ENCODE measurements around the gene KRT71. TPM values are rescaled to one million over a fixed set of nuclear protein-coding genes. Genes with fewer than 3 reads are reported as not detected.

KRT71 gene
- not detected for polyA plus RNA-seq (2013)

- Histone ChIP-seq H3K4me1 (ENCODE audit: control extremely low read depth in 1 of 4, control insufficient read depth in 4 of 4, insufficient read depth in 4 of 4, low read length in 3 of 4) (no peaks in the 10 kb centered on the region), H3K27ac (ENCODE audit: insufficient read depth in 1 of 2, low read depth in 1 of 2, low read length in 2 of 2, poor library complexity in 1 of 2, severe bottlenecking in 2 of 2) (no peak within 1 kb of the TSS), H3K9me3 (ENCODE audit: control extremely low read depth in 1 of 5, control insufficient read depth in 4 of 5, insufficient read depth in 2 of 5, low read depth in 1 of 5, low read length in 4 of 5) (no peaks in the 10 kb centered on the region), H3K4me3 (ENCODE audit: control insufficient read depth in 1 of 7, extremely low read depth in 1 of 7, insufficient read depth in 4 of 7, low read depth in 2 of 7, low read length in 6 of 7) (no peak within 1 kb of the TSS), H3K27me3 (replicated peaks in 2 of 5; ENCODE audit: control insufficient read depth in 4 of 5, insufficient read depth in 5 of 5, low read length in 4 of 5) (peaks cover 0 to 12% (median 0%) of the 10 kb centered on the region in 5 experiments), H3K36me3 (ENCODE audit: control insufficient read depth in 4 of 4, insufficient read depth in 4 of 4, low read length in 3 of 4) (no peaks in the 10 kb centered on the region)
- no peak for DNase-seq
- CTCF ChIA-PET, result no interaction called here
- WGBS (ENCODE audit: insufficient coverage), result 99% methylated on average over 13 of the region's 14 CpGs
- POLR2A ChIA-PET, result no interaction called here
These were observed at the start of gene KRT71 for GRCh38 chr12:52552681-52553195. Gene KRT71 (minus strand): TSS chr12:52553145. CDS start chr12:52553077, 68 bp downstream.

GRCh38 chr12:52602552-52602951 lies 49.6 kb upstream of the KRT71 start:
- ChIA-PET CTCF (no interaction called here), POLR2A (no interaction called here)
- Histone ChIP-seq H3K36me3 (ENCODE audit: control insufficient read depth in 4 of 4, insufficient read depth in 4 of 4, low read length in 3 of 4) (no peaks in the 10 kb centered on the region), H3K27ac (ENCODE audit: insufficient read depth in 1 of 2, low read depth in 1 of 2, low read length in 2 of 2, poor library complexity in 1 of 2, severe bottlenecking in 2 of 2) (no peak overlapping the region), H3K27me3 (replicated peaks in 2 of 5; ENCODE audit: control insufficient read depth in 4 of 5, insufficient read depth in 5 of 5, low read length in 4 of 5) (peaks cover 2 to 45% (median 24%) of the 10 kb centered on the region in 5 experiments), H3K4me1 (ENCODE audit: control extremely low read depth in 1 of 4, control insufficient read depth in 4 of 4, insufficient read depth in 4 of 4, low read length in 3 of 4) (peaks cover 0 to 6% (median 4%) of the 10 kb centered on the region in 4 experiments), H3K4me3 (ENCODE audit: control insufficient read depth in 1 of 7, extremely low read depth in 1 of 7, insufficient read depth in 4 of 7, low read depth in 2 of 7, low read length in 6 of 7) (no peak overlapping the region), H3K9me3 (ENCODE audit: control extremely low read depth in 1 of 5, control insufficient read depth in 4 of 5, insufficient read depth in 2 of 5, low read depth in 1 of 5, low read length in 4 of 5) (no peaks in the 10 kb centered on the region)
- 97% methylated on average over 5 of the region's 5 CpGs for WGBS (ENCODE audit: insufficient coverage)
- DNase-seq, result no peak

GRCh38 chr12:52601671-52602070 lies 48.7 kb upstream of the KRT71 start:
- ChIA-PET CTCF (no interaction called here), POLR2A (no interaction called here)
- Histone ChIP-seq H3K27me3 (replicated peaks in 2 of 5; ENCODE audit: control insufficient read depth in 4 of 5, insufficient read depth in 5 of 5, low read length in 4 of 5) (peaks cover 2 to 45% (median 26%) of the 10 kb centered on the region in 5 experiments), H3K27ac (ENCODE audit: insufficient read depth in 1 of 2, low read depth in 1 of 2, low read length in 2 of 2, poor library complexity in 1 of 2, severe bottlenecking in 2 of 2) (no peak overlapping the region), H3K4me3 (ENCODE audit: control insufficient read depth in 1 of 7, extremely low read depth in 1 of 7, insufficient read depth in 4 of 7, low read depth in 2 of 7, low read length in 6 of 7) (no peak overlapping the region), H3K4me1 (ENCODE audit: control extremely low read depth in 1 of 4, control insufficient read depth in 4 of 4, insufficient read depth in 4 of 4, low read length in 3 of 4) (peaks cover 0 to 6% (median 4%) of the 10 kb centered on the region in 4 experiments), H3K9me3 (ENCODE audit: control extremely low read depth in 1 of 5, control insufficient read depth in 4 of 5, insufficient read depth in 2 of 5, low read depth in 1 of 5, low read length in 4 of 5) (no peaks in the 10 kb centered on the region), H3K36me3 (ENCODE audit: control insufficient read depth in 4 of 4, insufficient read depth in 4 of 4, low read length in 3 of 4) (no peaks in the 10 kb centered on the region)
- WGBS (ENCODE audit: insufficient coverage), result 83% methylated on average over 2 of the region's 4 CpGs
- DNase-seq, result no peak

- Histone ChIP-seq H3K36me3 (ENCODE audit: control insufficient read depth in 4 of 4, insufficient read depth in 4 of 4, low read length in 3 of 4) (no peaks in the 10 kb centered on the region), H3K27me3 (replicated peaks in 2 of 5; ENCODE audit: control insufficient read depth in 4 of 5, insufficient read depth in 5 of 5, low read length in 4 of 5) (peaks cover 2 to 45% (median 27%) of the 10 kb centered on the region in 5 experiments), H3K4me1 (ENCODE audit: control extremely low read depth in 1 of 4, control insufficient read depth in 4 of 4, insufficient read depth in 4 of 4, low read length in 3 of 4) (peaks cover 0 to 6% (median 4%) of the 10 kb centered on the region in 4 experiments), H3K9me3 (ENCODE audit: control extremely low read depth in 1 of 5, control insufficient read depth in 4 of 5, insufficient read depth in 2 of 5, low read depth in 1 of 5, low read length in 4 of 5) (no peaks in the 10 kb centered on the region), H3K27ac (ENCODE audit: insufficient read depth in 1 of 2, low read depth in 1 of 2, low read length in 2 of 2, poor library complexity in 1 of 2, severe bottlenecking in 2 of 2) (no peak within 1 kb of the TSS), H3K4me3 (ENCODE audit: control insufficient read depth in 1 of 7, extremely low read depth in 1 of 7, insufficient read depth in 4 of 7, low read depth in 2 of 7, low read length in 6 of 7) (peak within 1 kb of the TSS in 1 of 7 experiments; percentile 12)
- POLR2A ChIA-PET, result no interaction called here
- peak in 2 of 3 donors; percentile 19 to 28 for DNase-seq
- CTCF ChIA-PET, result no interaction called here
- 20% methylated on average over 31 of the region's 48 CpGs for WGBS (ENCODE audit: insufficient coverage)
These were observed 48.1 kb upstream of the KRT71 start, which contains the start of gene KRT72 for GRCh38 chr12:52600941-52601481. Gene KRT72 (minus strand): TSS chr12:52601463. CDS start chr12:52601452, 11 bp downstream.

- 95% methylated on average over 11 of the region's 12 CpGs for WGBS (ENCODE audit: insufficient coverage)
- Histone ChIP-seq H3K4me1 (ENCODE audit: control extremely low read depth in 1 of 4, control insufficient read depth in 4 of 4, insufficient read depth in 4 of 4, low read length in 3 of 4) (peaks cover 0 to 6% (median 4%) of the 10 kb centered on the region in 4 experiments), H3K36me3 (ENCODE audit: control insufficient read depth in 4 of 4, insufficient read depth in 4 of 4, low read length in 3 of 4) (no peaks in the 10 kb centered on the region), H3K4me3 (ENCODE audit: control insufficient read depth in 1 of 7, extremely low read depth in 1 of 7, insufficient read depth in 4 of 7, low read depth in 2 of 7, low read length in 6 of 7) (no peak overlapping the region), H3K9me3 (ENCODE audit: control extremely low read depth in 1 of 5, control insufficient read depth in 4 of 5, insufficient read depth in 2 of 5, low read depth in 1 of 5, low read length in 4 of 5) (no peaks in the 10 kb centered on the region), H3K27ac (ENCODE audit: insufficient read depth in 1 of 2, low read depth in 1 of 2, low read length in 2 of 2, poor library complexity in 1 of 2, severe bottlenecking in 2 of 2) (no peak overlapping the region), H3K27me3 (replicated peaks in 2 of 5; ENCODE audit: control insufficient read depth in 4 of 5, insufficient read depth in 5 of 5, low read length in 4 of 5) (peaks cover 2 to 45% (median 27%) of the 10 kb centered on the region in 5 experiments)
- POLR2A ChIA-PET, result no interaction called here
- DNase-seq, result no peak
- CTCF ChIA-PET, result no interaction called here
These were observed 47.5 kb upstream of the KRT71 start for GRCh38 chr12:52600475-52600874.

- Histone ChIP-seq H3K4me3 (ENCODE audit: control insufficient read depth in 1 of 7, extremely low read depth in 1 of 7, insufficient read depth in 4 of 7, low read depth in 2 of 7, low read length in 6 of 7) (no peak overlapping the region), H3K9me3 (ENCODE audit: control extremely low read depth in 1 of 5, control insufficient read depth in 4 of 5, insufficient read depth in 2 of 5, low read depth in 1 of 5, low read length in 4 of 5) (no peaks in the 10 kb centered on the region), H3K4me1 (ENCODE audit: control extremely low read depth in 1 of 4, control insufficient read depth in 4 of 4, insufficient read depth in 4 of 4, low read length in 3 of 4) (peaks cover 0 to 6% (median 4%) of the 10 kb centered on the region in 4 experiments), H3K27me3 (replicated peaks in 2 of 5; ENCODE audit: control insufficient read depth in 4 of 5, insufficient read depth in 5 of 5, low read length in 4 of 5) (peaks cover 2 to 45% (median 27%) of the 10 kb centered on the region in 5 experiments), H3K27ac (ENCODE audit: insufficient read depth in 1 of 2, low read depth in 1 of 2, low read length in 2 of 2, poor library complexity in 1 of 2, severe bottlenecking in 2 of 2) (no peak overlapping the region), H3K36me3 (ENCODE audit: control insufficient read depth in 4 of 4, insufficient read depth in 4 of 4, low read length in 3 of 4) (no peaks in the 10 kb centered on the region)
- 100% methylated on average over 2 of the region's 2 CpGs for WGBS (ENCODE audit: insufficient coverage)
- ChIA-PET CTCF (interaction anchor here (1.4 kb wide), 1 partner anchor 16 kb away, joined by 4 read pairs; no protein-coding TSS in a partner anchor), POLR2A (no interaction called here)
- DNase-seq, result no peak
These were observed 47.1 kb upstream of the KRT71 start for GRCh38 chr12:52600071-52600470.

- ChIA-PET POLR2A (no interaction called here), CTCF (interaction anchor here (0.9 to 1.4 kb wide), 2 partner anchors 10 to 15 kb away, joined by 3 to 4 read pairs; no protein-coding TSS in a partner anchor)
- DNase-seq, result no peak
- Histone ChIP-seq H3K4me3 (ENCODE audit: control insufficient read depth in 1 of 7, extremely low read depth in 1 of 7, insufficient read depth in 4 of 7, low read depth in 2 of 7, low read length in 6 of 7) (no peak overlapping the region), H3K27ac (ENCODE audit: insufficient read depth in 1 of 2, low read depth in 1 of 2, low read length in 2 of 2, poor library complexity in 1 of 2, severe bottlenecking in 2 of 2) (no peak overlapping the region), H3K4me1 (ENCODE audit: control extremely low read depth in 1 of 4, control insufficient read depth in 4 of 4, insufficient read depth in 4 of 4, low read length in 3 of 4) (peaks cover 0 to 6% (median 3%) of the 10 kb centered on the region in 4 experiments), H3K36me3 (ENCODE audit: control insufficient read depth in 4 of 4, insufficient read depth in 4 of 4, low read length in 3 of 4) (no peaks in the 10 kb centered on the region), H3K9me3 (ENCODE audit: control extremely low read depth in 1 of 5, control insufficient read depth in 4 of 5, insufficient read depth in 2 of 5, low read depth in 1 of 5, low read length in 4 of 5) (no peaks in the 10 kb centered on the region), H3K27me3 (replicated peaks in 2 of 5; ENCODE audit: control insufficient read depth in 4 of 5, insufficient read depth in 5 of 5, low read length in 4 of 5) (peaks cover 2 to 45% (median 28%) of the 10 kb centered on the region in 5 experiments)
- 94% methylated on average over 4 of the region's 5 CpGs for WGBS (ENCODE audit: insufficient coverage)
These were observed 46.0 kb upstream of the KRT71 start for GRCh38 chr12:52598966-52599365.

All from common myeloid progenitor, CD34-positive (primary cell).